Measurements from ENCODE around the gene C20orf202. TPM values are rescaled to one million over a fixed set of nuclear protein-coding genes. Genes with fewer than 3 reads are reported as not detected.

The C20orf202 gene
- total RNA-seq, 6 experiments from 2014 or later: 0.19 TPM; not detected in 5

- Histone ChIP-seq H3K4me3 (no peak overlapping the region), H3K9me3 (no peaks in the 10 kb centered on the region), H3K27me3 (no peaks in the 10 kb centered on the region), H3K36me3 (peaks cover 3 to 83% (median 32%) of the 10 kb centered on the region in 4 donors), H3K27ac (no peak overlapping the region), H3K4me1 (no peaks in the 10 kb centered on the region)
- intact Hi-C loops (cut with DNase I): no loop called here
- DNase-seq: no peak
- TF ChIP-seq POLR2A (IDR thresholded peaks at IDR 0.05) (no peak), CTCF (IDR thresholded peaks at IDR 0.05) (no peak)
- WGBS (ENCODE audit: insufficient coverage, low coverage, low lambda C conversion rate, missing lambda C conversion rate): 100% methylated on average over 1 of the region's 1 CpG
- ATAC-seq: no peak
These were observed 37.7 kb upstream of the C20orf202 start for GRCh38 chr20:1165521-1165920.

GRCh38 chr20:1165941-1166340 lies 37.3 kb upstream of the C20orf202 start:
- H3K36me3 ChIP-seq: peaks cover 3 to 81% (median 32%) of the 10 kb centered on the region in 4 donors

GRCh38 chr20:1166948-1167720 lies 36.1 kb upstream of the C20orf202 start:
- no peak overlapping the region for H3K4me3 ChIP-seq
- 87% methylated on average over 1 of the region's 1 CpG for WGBS (ENCODE audit: insufficient coverage, low coverage, low lambda C conversion rate, missing lambda C conversion rate)
- no peak for ATAC-seq
- no peak overlapping the region for H3K27ac ChIP-seq
- H3K9me3 ChIP-seq: no peaks in the 10 kb centered on the region
- intact Hi-C loops (cut with DNase I): no loop called here
- DNase-seq: no peak
- peaks cover 3 to 78% (median 33%) of the 10 kb centered on the region in 4 donors for H3K36me3 ChIP-seq
- H3K4me1 ChIP-seq: no peaks in the 10 kb centered on the region
- no peak for TF ChIP-seq CTCF (IDR thresholded peaks at IDR 0.05)
- TF ChIP-seq POLR2A (IDR thresholded peaks at IDR 0.05): no peak
- H3K27me3 ChIP-seq: no peaks in the 10 kb centered on the region

More at GRCh38 chr20:1165941-1166340, 37.3 kb upstream of the C20orf202 start:
- no CpG with 5 or more reads among the region's 9 CpGs for WGBS (ENCODE audit: insufficient coverage, low coverage, low lambda C conversion rate, missing lambda C conversion rate)
- Histone ChIP-seq H3K4me3 (no peak overlapping the region), H3K9me3 (no peaks in the 10 kb centered on the region), H3K4me1 (no peaks in the 10 kb centered on the region), H3K27me3 (no peaks in the 10 kb centered on the region), H3K27ac (no peak overlapping the region)
- ATAC-seq (no peak), DNase-seq (no peak)
- TF ChIP-seq CTCF (IDR thresholded peaks at IDR 0.05) (no peak), POLR2A (IDR thresholded peaks at IDR 0.05) (no peak)
- intact Hi-C loops (cut with DNase I): no loop called here

GRCh38 chr20:1169224-1169623 lies 34.0 kb upstream of the C20orf202 start:
- no peaks in the 10 kb centered on the region for H3K4me1 ChIP-seq
- TF ChIP-seq CTCF (IDR thresholded peaks at IDR 0.05): no peak
- TF ChIP-seq POLR2A (IDR thresholded peaks at IDR 0.05): no peak
- 92% methylated on average over 4 of the region's 5 CpGs for WGBS (ENCODE audit: insufficient coverage, low coverage, low lambda C conversion rate, missing lambda C conversion rate)
- H3K9me3 ChIP-seq: no peaks in the 10 kb centered on the region
- H3K27ac ChIP-seq: no peak overlapping the region
- intact Hi-C loops (cut with DNase I): no loop called here
- H3K27me3 ChIP-seq: no peaks in the 10 kb centered on the region
- DNase-seq (no peak), ATAC-seq (no peak)
- peaks cover 3 to 64% (median 23%) of the 10 kb centered on the region in 4 donors for H3K36me3 ChIP-seq
- no peak overlapping the region for H3K4me3 ChIP-seq
